HL-60 (cell line): ENCODE results near the gene SEMA6B.

Experiments
- CTCF ChIP-seq: IDR thresholded peaks from one replicate; pipeline ENCODE4 v1.5.1; 2011; ENCODE audit warnings: low read length, control low read depth, inconsistent platforms; ENCODE audit not compliant: insufficient read depth
- POLR2AphosphoS5 ChIP-seq: IDR thresholded peaks from 2 replicates; pipeline ENCODE4 v1.6.1; 2012; ENCODE audit warnings: low read depth
- SPI1 ChIP-seq: IDR thresholded peaks from 2 replicates; pipeline ENCODE4 v1.6.1; 2012; ENCODE audit warnings: low read depth, mild to moderate bottlenecking, borderline replicate concordance

- TF ChIP-seq SPI1: no peak
- TF ChIP-seq CTCF: no peak
- no peak for TF ChIP-seq POLR2AphosphoS5
Observed at GRCh38 chr19:4587527-4587926, 28.0 kb upstream of the SEMA6B start.
